H9 (cell line): ENCODE results near the gene GADD45GIP1. TPM values are rescaled to one million over a fixed set of nuclear protein-coding genes. Genes with fewer than 3 reads are reported as not detected.

Experiments used
- DNase-seq: peaks from one replicate; pipeline ENCODE4 v3.0.0-alpha.2; 2017
- H2AFZ ChIP-seq: one replicate; pipeline ENCODE4 v1.6.1; 2013; ENCODE audit warnings: mild to moderate bottlenecking, low read length, control low read depth, moderate library complexity
- H2AK5ac ChIP-seq: 2 replicates; pipeline ENCODE4 v1.6.1; 2013; ENCODE audit warnings: low read length, control low read depth, mixed read lengths; ENCODE audit not compliant: insufficient read length
- H2BK120ac ChIP-seq: one replicate; pipeline ENCODE4 v1.6.1; 2013; ENCODE audit warnings: low read depth, mild to moderate bottlenecking, low read length, control low read depth, inconsistent platforms; ENCODE audit not compliant: poor library complexity, severe bottlenecking
- H2BK12ac ChIP-seq: 2 replicates; pipeline ENCODE4 v1.6.1; 2013; ENCODE audit warnings: low read length, control low read depth, mixed read lengths, low read depth; ENCODE audit not compliant: insufficient read length
- H2BK15ac ChIP-seq: 2 replicates; pipeline ENCODE4 v1.6.1; 2013; ENCODE audit warnings: low read depth, low read length, control low read depth
- H2BK20ac ChIP-seq: one replicate; pipeline ENCODE4 v1.6.1; 2013; ENCODE audit warnings: low read depth, mild to moderate bottlenecking, low read length, control low read depth, inconsistent platforms; ENCODE audit not compliant: poor library complexity, severe bottlenecking
- H2BK5ac ChIP-seq: 2 replicates; pipeline ENCODE4 v1.6.1; 2013; ENCODE audit warnings: low read length, control low read depth, mixed read lengths; ENCODE audit not compliant: insufficient read length
- H3K14ac ChIP-seq: 2 replicates; pipeline ENCODE4 v1.6.1; 2013; ENCODE audit warnings: low read length, control low read depth; ENCODE audit not compliant: insufficient read depth
- H3K18ac ChIP-seq: 2 replicates; pipeline ENCODE4 v1.6.1; 2013; ENCODE audit warnings: low read depth, mild to moderate bottlenecking, mixed read lengths, low read length, control low read depth; ENCODE audit not compliant: insufficient read length
- H3K23ac ChIP-seq: 2 replicates; pipeline ENCODE4 v1.6.1; 2013; ENCODE audit warnings: low read length, control low read depth, mixed read lengths, low read depth; ENCODE audit not compliant: insufficient read length
- H3K23me2 ChIP-seq: 2 replicates; pipeline ENCODE4 v1.6.1; 2013; ENCODE audit warnings: low read depth, mild to moderate bottlenecking, mixed read lengths, low read length, control low read depth; ENCODE audit not compliant: insufficient read length, poor library complexity, severe bottlenecking
- H3K27ac ChIP-seq: 2 replicates; pipeline ENCODE4 v1.5.1; 2013; ENCODE audit warnings: low read length, control low read depth, mixed read lengths, low read depth; ENCODE audit not compliant: insufficient read length
- H3K27me3 ChIP-seq: 2 replicates; pipeline ENCODE4 v1.6.1; 2013; ENCODE audit warnings: low read length, control low read depth, inconsistent platforms; ENCODE audit not compliant: insufficient read depth
- H3K4ac ChIP-seq: 2 replicates; pipeline ENCODE4 v1.6.1; 2013; ENCODE audit warnings: low read depth, mild to moderate bottlenecking, control low read depth, inconsistent platforms, low read length, moderate library complexity
- H3K4me1 ChIP-seq: 2 replicates; pipeline ENCODE4 v1.6.1; 2013; ENCODE audit warnings: low read length, control low read depth, inconsistent platforms; ENCODE audit not compliant: insufficient read depth
- H3K4me2 ChIP-seq: 2 replicates; pipeline ENCODE4 v1.6.1; 2013; ENCODE audit warnings: low read length, control low read depth, mixed read lengths; ENCODE audit not compliant: insufficient read length, insufficient read depth
- H3K56ac ChIP-seq: 2 replicates; pipeline ENCODE4 v1.6.1; 2013; ENCODE audit warnings: low read depth, mild to moderate bottlenecking, mixed read lengths, low read length, control low read depth; ENCODE audit not compliant: insufficient read length
- H3K79me1 ChIP-seq: 2 replicates; pipeline ENCODE4 v1.6.1; 2013; ENCODE audit warnings: low read depth, mild to moderate bottlenecking, moderate library complexity, low read length, control low read depth, inconsistent platforms; ENCODE audit not compliant: insufficient read depth, poor library complexity, severe bottlenecking
- H3K79me2 ChIP-seq: 2 replicates; pipeline ENCODE4 v1.6.1; 2013; ENCODE audit warnings: low read length, control low read depth, inconsistent platforms; ENCODE audit not compliant: insufficient read depth
- H3K9ac ChIP-seq: 2 replicates; pipeline ENCODE4 v1.6.1; 2013; ENCODE audit warnings: low read length, control low read depth, mixed read lengths; ENCODE audit not compliant: insufficient read length; ENCODE audit errors: extremely low read depth
- H3K9me3 ChIP-seq: one replicate; pipeline ENCODE4 v1.6.1; 2013; ENCODE audit warnings: low read depth, low read length, inconsistent platforms; ENCODE audit not compliant: control insufficient read depth
- H3T11ph ChIP-seq: one replicate; pipeline ENCODE4 v1.6.1; 2013; ENCODE audit warnings: mild to moderate bottlenecking, low read length, control low read depth, inconsistent platforms
- H4K20me1 ChIP-seq: one replicate; pipeline ENCODE4 v1.6.1; 2013; ENCODE audit not compliant: control insufficient read depth, insufficient read length, insufficient read depth
- H4K5ac ChIP-seq: 2 replicates; pipeline ENCODE4 v1.6.1; 2013; ENCODE audit warnings: low read depth, mild to moderate bottlenecking, mixed read lengths, low read length, control low read depth; ENCODE audit not compliant: insufficient read length
- H4K8ac ChIP-seq: replicated peaks from 2 replicates; pipeline ENCODE4 v1.6.1; 2013; ENCODE audit warnings: low read length, control low read depth, mixed read lengths, low read depth; ENCODE audit not compliant: insufficient read length
- H4K91ac ChIP-seq: 2 replicates; pipeline ENCODE4 v1.6.1; 2013; ENCODE audit warnings: low read depth, mild to moderate bottlenecking, moderate library complexity, mixed read lengths, low read length, control low read depth; ENCODE audit not compliant: insufficient read length
- H3K27ac Mint-ChIP-seq, 3 experiments: 2 replicates in 2 of 3; 3 replicates in 1 of 3; pipeline ENCODE4 v1.8.0; 2020 to 2021; ENCODE audit warnings: mixed read lengths in 3 of 3, mild to moderate bottlenecking in 1 of 3, moderate library complexity in 1 of 3
- H3K27me3 Mint-ChIP-seq: 2 replicates; pipeline ENCODE4 v1.8.0; 2021; ENCODE audit warnings: low read depth, mild to moderate bottlenecking, moderate library complexity, mixed read lengths
- H3K36me3 Mint-ChIP-seq, 3 experiments: 2 replicates in 2 of 3; 3 replicates in 1 of 3; pipeline ENCODE4 v1.8.0; 2020 to 2021; ENCODE audit warnings: low read depth in 3 of 3, mixed read lengths in 3 of 3; ENCODE audit not compliant: insufficient read depth in 1 of 3
- H3K4me1 Mint-ChIP-seq, 2 experiments: 2 replicates each; pipeline ENCODE4 v1.8.0; 2020; ENCODE audit warnings: mixed read lengths in 2 of 2
- H3K4me3 Mint-ChIP-seq, 2 experiments: 2 replicates in 1 of 2; 3 replicates in 1 of 2; pipeline ENCODE4 v1.8.0; 2020 to 2021; ENCODE audit warnings: mild to moderate bottlenecking in 2 of 2, mixed read lengths in 2 of 2, moderate library complexity in 1 of 2
- H3K9me3 Mint-ChIP-seq, 2 experiments: 2 replicates in 1 of 2; 3 replicates in 1 of 2; pipeline ENCODE4 v1.8.0; 2020; ENCODE audit warnings: mild to moderate bottlenecking in 2 of 2, mixed read lengths in 2 of 2, moderate library complexity in 1 of 2
- WGBS: extraction: QIAGEN DNeasy Blood & Tissue Kit; methylation state at CpG from one replicate; pipeline ENCODE4 v1.1.7; 2013; ENCODE audit warnings: missing lambda C conversion rate, low lambda C conversion rate, mixed read lengths; ENCODE audit not compliant: insufficient read length; ENCODE audit errors: extremely low coverage; 5-methylcytosine and 5-hydroxymethylcytosine counted together
- total RNA-seq: library from RNA; stranded (reverse); gene quantifications from 2 replicates; pipeline ENCODE4 v1.2.1, GENCODE V29; 2021
- TF ChIP-seq, protein P1 (sequence below): fragments of 200-600 bp; sonication (generic); conservative IDR thresholded peaks from 3 replicates; pipeline ENCODE4 v1.8.0; 2021; ENCODE audit warnings: antibody characterized with exemption, mild to moderate bottlenecking

The GADD45GIP1 gene
- total RNA-seq, 1 experiment from 2014 or later = 44.5 TPM

DNA sequence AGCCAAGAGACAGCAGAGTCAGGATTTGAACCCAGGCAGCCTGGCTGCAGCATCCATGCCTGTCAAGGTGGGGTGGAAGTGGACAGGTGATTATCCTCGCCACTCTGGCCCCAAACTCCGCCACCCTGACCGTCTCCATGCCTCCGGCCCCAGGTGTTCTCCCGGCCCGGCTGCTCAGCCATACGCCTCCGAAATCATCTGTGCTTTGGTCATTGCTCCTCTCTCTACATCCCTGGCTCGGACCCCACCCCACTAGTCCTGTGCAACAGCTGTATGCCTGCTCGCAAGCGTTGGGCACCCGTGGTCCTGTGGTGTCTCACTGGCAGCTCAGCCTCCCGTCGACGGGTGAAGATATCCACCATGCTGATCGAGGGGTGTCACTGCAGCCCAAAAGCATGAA is 16.2 kb upstream of the GADD45GIP1 start:
- no peak overlapping the region for H3K4me2 ChIP-seq
- WGBS = no CpG with 5 or more reads among the region's 16 CpGs

More for the DNA sequence above, 16.2 kb upstream of the GADD45GIP1 start:
- Histone ChIP-seq H3K79me1 (no peaks in the 10 kb centered on the region), H2AFZ (no peak overlapping the region), H2BK5ac (no peak overlapping the region), H3K18ac (no peak overlapping the region), H3K4ac (no peak overlapping the region), H2BK20ac (no peak overlapping the region), H3K23me2 (no peaks in the 10 kb centered on the region), H4K8ac (no peak overlapping the region), H2BK12ac (no peak overlapping the region), H4K5ac (no peak overlapping the region), H4K91ac (no peak overlapping the region), H2BK120ac (no peak overlapping the region), H2AK5ac (no peak overlapping the region), H3K9ac (no peak overlapping the region), H3K14ac (no peak overlapping the region), H3K23ac (no peak overlapping the region), H3K79me2 (no peaks in the 10 kb centered on the region), H3K4me1 (no peaks in the 10 kb centered on the region), H3T11ph (no peak overlapping the region), H3K9me3 (no peaks in the 10 kb centered on the region), H3K56ac (no peak overlapping the region), H2BK15ac (no peak overlapping the region), H3K27ac (no peak overlapping the region), H3K27me3 (no peaks in the 10 kb centered on the region), H4K20me1 (no peaks in the 10 kb centered on the region)
- no peak overlapping the region for H3K4me3 Mint-ChIP-seq
- no peaks in the 10 kb centered on the region for H3K9me3 Mint-ChIP-seq
- TF ChIP-seq, protein P1, sequence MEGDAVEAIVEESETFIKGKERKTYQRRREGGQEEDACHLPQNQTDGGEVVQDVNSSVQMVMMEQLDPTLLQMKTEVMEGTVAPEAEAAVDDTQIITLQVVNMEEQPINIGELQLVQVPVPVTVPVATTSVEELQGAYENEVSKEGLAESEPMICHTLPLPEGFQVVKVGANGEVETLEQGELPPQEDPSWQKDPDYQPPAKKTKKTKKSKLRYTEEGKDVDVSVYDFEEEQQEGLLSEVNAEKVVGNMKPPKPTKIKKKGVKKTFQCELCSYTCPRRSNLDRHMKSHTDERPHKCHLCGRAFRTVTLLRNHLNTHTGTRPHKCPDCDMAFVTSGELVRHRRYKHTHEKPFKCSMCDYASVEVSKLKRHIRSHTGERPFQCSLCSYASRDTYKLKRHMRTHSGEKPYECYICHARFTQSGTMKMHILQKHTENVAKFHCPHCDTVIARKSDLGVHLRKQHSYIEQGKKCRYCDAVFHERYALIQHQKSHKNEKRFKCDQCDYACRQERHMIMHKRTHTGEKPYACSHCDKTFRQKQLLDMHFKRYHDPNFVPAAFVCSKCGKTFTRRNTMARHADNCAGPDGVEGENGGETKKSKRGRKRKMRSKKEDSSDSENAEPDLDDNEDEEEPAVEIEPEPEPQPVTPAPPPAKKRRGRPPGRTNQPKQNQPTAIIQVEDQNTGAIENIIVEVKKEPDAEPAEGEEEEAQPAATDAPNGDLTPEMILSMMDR = no peak
- peaks cover 0 to 7% of the 10 kb centered on the region in 2 experiments; a peak in 1 of 4 replicates for H3K4me1 Mint-ChIP-seq
- no peak overlapping the region for H3K27ac Mint-ChIP-seq
- no peaks in the 10 kb centered on the region; a peak in 1 of 7 replicates for H3K36me3 Mint-ChIP-seq
- peak; percentile 23 for DNase-seq
- H3K27me3 Mint-ChIP-seq = peaks cover 27% of the 10 kb centered on the region
